Measurements from ENCODE around the gene WWTR1.

The WWTR1 gene

GRCh38 chr3:149560001-149560400 lies 97.8 kb downstream of the WWTR1 start:
- no peak for DNase-seq

- DNase-seq: no peak
Measured at GRCh38 chr3:149559525-149559924, 98.3 kb downstream of the WWTR1 start.

GRCh38 chr3:149555927-149556326 lies 101.9 kb downstream of the WWTR1 start:
- DNase-seq: no peak

GRCh38 chr3:149554826-149555225 lies 103.0 kb downstream of the WWTR1 start:
- DNase-seq: no peak

GRCh38 chr3:149553781-149554451 lies 103.9 kb downstream of the WWTR1 start:
- no peak for DNase-seq

GRCh38 chr3:149552700-149553099 lies 105.1 kb downstream of the WWTR1 start:
- no peak for DNase-seq

GRCh38 chr3:149551500-149551899 lies 106.3 kb downstream of the WWTR1 start:
- DNase-seq: no peak

- DNase-seq: no peak
Measured at GRCh38 chr3:149548669-149549065, 109.2 kb downstream of the WWTR1 start.

GRCh38 chr3:149547954-149548668 lies 109.7 kb downstream of the WWTR1 start:
- DNase-seq: no peak

- no peak for DNase-seq
Measured at GRCh38 chr3:149547413-149547812, 110.4 kb downstream of the WWTR1 start.

- no peak for DNase-seq
Measured at GRCh38 chr3:149545049-149545448, 112.8 kb downstream of the WWTR1 start.

- DNase-seq: no peak
Measured at GRCh38 chr3:149542375-149543312, 115.2 kb downstream of the WWTR1 start.

GRCh38 chr3:149541091-149541491 lies 116.7 kb downstream of the WWTR1 start:
- DNase-seq: no peak

GRCh38 chr3:149538371-149538770 lies 119.5 kb downstream of the WWTR1 start:
- no peak for DNase-seq

GRCh38 chr3:149536429-149536828 lies 121.4 kb downstream of the WWTR1 start:
- DNase-seq: no peak

GRCh38 chr3:149535333-149535685 lies 122.5 kb downstream of the WWTR1 start:
- DNase-seq: no peak

- no peak for DNase-seq
Measured at GRCh38 chr3:149534671-149535332, 123.0 kb downstream of the WWTR1 start.

GRCh38 chr3:149534082-149534481 lies 123.7 kb downstream of the WWTR1 start:
- DNase-seq: no peak

- DNase-seq: no peak
Measured at GRCh38 chr3:149532489-149533180, 125.2 kb downstream of the WWTR1 start.

GRCh38 chr3:149529099-149529498 lies 128.7 kb downstream of the WWTR1 start:
- no peak for DNase-seq

- DNase-seq: no peak
Measured at GRCh38 chr3:149528340-149528650, 129.5 kb downstream of the WWTR1 start.

GRCh38 chr3:149527531-149528339 lies 130.1 kb downstream of the WWTR1 start:
- DNase-seq: no peak
